Loucy (cell line): ENCODE measurements around the gene HABP2.
A peak's percentile ranks its signal among the peaks of the same experiment; 100 is the strongest.

ENCODE experiments used
- H2AFZ ChIP-seq: fragments of 200-600 bp; sonication (generic); 2 replicates; pipeline ENCODE4 v1.6.0; 2016; ENCODE audit warnings: antibody characterized with exemption, mild to moderate bottlenecking, low read length, moderate library complexity
- H3F3A ChIP-seq: fragments of 200-600 bp; 2 replicates; pipeline ENCODE4 v1.6.0; 2016; ENCODE audit warnings: antibody characterized with exemption, low read depth, mild to moderate bottlenecking
- H3K27me3 ChIP-seq: fragments of 200-600 bp; sonication (generic); 2 replicates; pipeline ENCODE4 v1.6.1; 2014; ENCODE audit warnings: low read length, mild to moderate bottlenecking; ENCODE audit not compliant: insufficient read depth, poor library complexity, severe bottlenecking
- H3K36me3 ChIP-seq: fragments of 200-600 bp; sonication (generic); 2 replicates; pipeline ENCODE4 v1.6.1; 2016; ENCODE audit warnings: low read length; ENCODE audit not compliant: insufficient read depth
- H3K4me1 ChIP-seq: fragments of 200-600 bp; sonication (generic); 2 replicates; pipeline ENCODE4 v1.5.1; 2014; ENCODE audit warnings: low read length, mild to moderate bottlenecking; ENCODE audit not compliant: insufficient read depth, poor library complexity, severe bottlenecking
- H3K4me2 ChIP-seq: fragments of 200-600 bp; sonication (generic); 2 replicates; pipeline ENCODE4 v1.6.0; 2014; ENCODE audit warnings: antibody characterized with exemption, low read length, low read depth, mild to moderate bottlenecking; ENCODE audit not compliant: poor library complexity, severe bottlenecking
- H3K4me3 ChIP-seq: fragments of 200-600 bp; sonication (generic); 2 replicates; pipeline ENCODE4 v1.5.1; 2014; ENCODE audit warnings: low read length, mild to moderate bottlenecking, mixed read lengths; ENCODE audit not compliant: poor library complexity, severe bottlenecking
- H3K79me2 ChIP-seq: fragments of 200-600 bp; sonication (generic); 2 replicates; pipeline ENCODE4 v1.6.1; 2014; ENCODE audit warnings: low read length; ENCODE audit not compliant: insufficient read depth
- H3K9ac ChIP-seq: fragments of 200-600 bp; sonication (generic); 2 replicates; pipeline ENCODE4 v1.6.0; 2014; ENCODE audit warnings: mild to moderate bottlenecking, low read depth, low read length, moderate library complexity; ENCODE audit not compliant: poor library complexity, severe bottlenecking
- H3K9me2 ChIP-seq: fragments of 200-600 bp; sonication (generic); replicated peaks from 2 replicates; pipeline ENCODE4 v1.6.1; 2016; ENCODE audit warnings: low read depth, low read length, mixed read lengths
- H3K9me3 ChIP-seq: fragments of 200-600 bp; sonication (generic); 2 replicates; pipeline ENCODE4 v1.6.1; 2014; ENCODE audit warnings: mild to moderate bottlenecking, antibody characterized with exemption, low read length, low read depth; ENCODE audit not compliant: insufficient read depth
- H4K20me1 ChIP-seq: fragments of 200-600 bp; sonication (generic); 2 replicates; pipeline ENCODE4 v1.6.0; 2014; ENCODE audit warnings: antibody characterized with exemption, low read length, mild to moderate bottlenecking; ENCODE audit not compliant: insufficient read depth, poor library complexity, severe bottlenecking
- CTCF ChIP-seq: fragments of 200-600 bp; sonication (generic); conservative IDR thresholded peaks from 2 replicates; pipeline ENCODE4 v1.5.1; 2014; ENCODE audit warnings: mild to moderate bottlenecking, antibody characterized with exemption, low read length
- EZH2phosphoT487 ChIP-seq: fragments of 200-600 bp; IDR thresholded peaks from 2 replicates; pipeline ENCODE4 v1.6.1; 2018; ENCODE audit warnings: antibody characterized with exemption, mild to moderate bottlenecking, moderate library complexity, borderline replicate concordance

The HABP2 gene

DNA sequence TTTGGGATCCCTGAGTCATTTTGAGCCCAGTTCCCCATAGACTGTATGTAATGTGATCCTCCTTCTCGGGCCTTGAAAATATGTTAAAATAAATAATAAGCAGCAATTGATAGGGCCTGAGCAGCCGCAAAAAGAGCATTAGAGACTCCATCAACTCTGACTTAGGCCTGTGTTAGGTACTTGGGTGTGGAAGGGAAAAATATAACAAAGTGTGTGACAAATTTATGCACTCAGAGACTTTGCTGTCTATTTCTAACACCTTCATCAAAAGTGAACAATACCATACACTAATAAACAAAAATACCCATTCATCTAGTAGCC, 31.4 kb upstream of the HABP2 start:
- Histone ChIP-seq H3K4me3 (no peak overlapping the region), H3K79me2 (no peaks in the 10 kb centered on the region), H3K36me3 (no peaks in the 10 kb centered on the region), H3K9me3 (no peaks in the 10 kb centered on the region), H3F3A (no peaks in the 10 kb centered on the region), H3K4me1 (no peaks in the 10 kb centered on the region), H4K20me1 (no peaks in the 10 kb centered on the region), H3K4me2 (no peak overlapping the region), H3K9ac (no peak overlapping the region), H3K9me2 (no peaks in the 10 kb centered on the region), H2AFZ (no peak overlapping the region), H3K27me3 (no peaks in the 10 kb centered on the region)
- no peak for TF ChIP-seq EZH2phosphoT487
- 0 out of 2 replicates have a peak, but pooled peaks have one; percentile 6 for TF ChIP-seq CTCF

GRCh38 chr10:113522460-113522859, 30.4 kb upstream of the HABP2 start:
- Histone ChIP-seq H3K9me3 (no peaks in the 10 kb centered on the region), H3K9me2 (no peaks in the 10 kb centered on the region), H3F3A (no peaks in the 10 kb centered on the region), H3K4me3 (no peak overlapping the region), H3K9ac (no peak overlapping the region), H2AFZ (0 out of 2 replicates have a peak overlapping the region, but pooled peaks have one; percentile 53), H3K79me2 (no peaks in the 10 kb centered on the region), H3K4me1 (no peaks in the 10 kb centered on the region), H3K36me3 (no peaks in the 10 kb centered on the region), H3K4me2 (no peak overlapping the region), H3K27me3 (no peaks in the 10 kb centered on the region), H4K20me1 (no peaks in the 10 kb centered on the region)
- TF ChIP-seq EZH2phosphoT487 (no peak), CTCF (no peak)

GRCh38 chr10:113523071-113523470, 29.8 kb upstream of the HABP2 start:
- H3K4me1 ChIP-seq = no peaks in the 10 kb centered on the region
- H3K9me2 ChIP-seq = no peaks in the 10 kb centered on the region
- H3K36me3 ChIP-seq = no peaks in the 10 kb centered on the region
- no peaks in the 10 kb centered on the region for H3K27me3 ChIP-seq
- H3K79me2 ChIP-seq = no peaks in the 10 kb centered on the region
- H2AFZ ChIP-seq = 0 out of 2 replicates have a peak overlapping the region, but pooled peaks have one; percentile 53
- no peak overlapping the region for H3K9ac ChIP-seq
- H4K20me1 ChIP-seq = no peaks in the 10 kb centered on the region
- no peak overlapping the region for H3K4me3 ChIP-seq
- no peak overlapping the region for H3K4me2 ChIP-seq
- H3K9me3 ChIP-seq = no peaks in the 10 kb centered on the region
- TF ChIP-seq EZH2phosphoT487 (no peak), CTCF (no peak)
- H3F3A ChIP-seq = no peaks in the 10 kb centered on the region
